PFSK-1 (cell line): Measurements from ENCODE around the gene OR1F1.

Experiments
- FOXP2 ChIP-seq: optimal IDR thresholded peaks from 2 replicates; pipeline ENCODE3; 2011; ENCODE audit warnings: borderline replicate concordance, control low read depth, inconsistent platforms; ENCODE audit not compliant: insufficient read depth; ENCODE audit errors: extremely low read length, extremely low read depth
- POLR2AphosphoS5 ChIP-seq: IDR thresholded peaks from 2 replicates; pipeline ENCODE4 v1.6.1; 2012; ENCODE audit warnings: low read depth, mild to moderate bottlenecking, control low read depth, low read length, moderate library complexity
- REST ChIP-seq, 2 experiments: IDR thresholded peaks; 2 replicates each; pipeline versions ENCODE4 v1.6.1 to v1.8.0; 2011 to 2012; ENCODE audit warnings: low read depth in 2 of 2, low read length in 2 of 2, control low read depth in 1 of 2, inconsistent platforms in 1 of 2, mild to moderate bottlenecking in 1 of 2, moderate library complexity in 1 of 2; ENCODE audit not compliant: insufficient read depth in 1 of 2
- SIN3A ChIP-seq: IDR thresholded peaks from 2 replicates; pipeline ENCODE4 v1.6.1; 2012; ENCODE audit warnings: mild to moderate bottlenecking, low read length, moderate library complexity, borderline replicate concordance; ENCODE audit not compliant: insufficient read depth
- TAF1 ChIP-seq: IDR thresholded peaks from 2 replicates; pipeline ENCODE4 v1.6.1; 2012; ENCODE audit warnings: low read length, control low read depth, borderline replicate concordance; ENCODE audit not compliant: insufficient read depth

The OR1F1 gene

DNA sequence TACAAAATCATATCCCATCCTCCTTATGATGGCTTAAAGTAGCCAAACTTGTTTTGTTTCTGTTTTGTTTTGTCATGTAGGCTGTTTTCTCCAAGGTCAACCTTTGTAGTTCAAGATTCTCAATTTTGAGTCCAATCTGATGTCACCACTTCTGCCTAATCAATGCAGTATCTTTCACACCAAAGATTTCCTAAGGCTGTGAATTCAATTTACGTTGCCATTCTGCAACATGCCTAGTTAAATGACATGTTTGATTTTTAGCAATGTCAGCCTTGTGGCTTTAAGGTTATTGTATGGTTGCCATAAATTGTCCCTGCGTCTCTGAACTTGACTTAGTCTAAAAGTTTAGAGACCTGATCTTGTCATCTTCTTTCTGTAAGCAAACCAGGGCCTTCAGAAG is 32.8 kb upstream of the OR1F1 start:
- TF ChIP-seq REST (IDR thresholded peaks at IDR 0.05; ENCODE audit: insufficient read depth in 1 of 2, low read depth in 2 of 2, low read length in 2 of 2) (no peak), SIN3A (no peak), POLR2AphosphoS5 (no peak), TAF1 (no peak), FOXP2 (no peak)

- TF ChIP-seq SIN3A (no peak), TAF1 (no peak), POLR2AphosphoS5 (no peak), REST (IDR thresholded peaks at IDR 0.05; ENCODE audit: insufficient read depth in 1 of 2, low read depth in 2 of 2, low read length in 2 of 2) (no peak), FOXP2 (no peak)
These were observed 32.0 kb upstream of the OR1F1 start for GRCh38 chr16:3155972-3156371.

- TF ChIP-seq POLR2AphosphoS5 (no peak), SIN3A (peak; percentile 38; the same call in 1 of the 2 replicates)
These were observed 30.6 kb upstream of the OR1F1 start for GRCh38 chr16:3157229-3158025.

DNA sequence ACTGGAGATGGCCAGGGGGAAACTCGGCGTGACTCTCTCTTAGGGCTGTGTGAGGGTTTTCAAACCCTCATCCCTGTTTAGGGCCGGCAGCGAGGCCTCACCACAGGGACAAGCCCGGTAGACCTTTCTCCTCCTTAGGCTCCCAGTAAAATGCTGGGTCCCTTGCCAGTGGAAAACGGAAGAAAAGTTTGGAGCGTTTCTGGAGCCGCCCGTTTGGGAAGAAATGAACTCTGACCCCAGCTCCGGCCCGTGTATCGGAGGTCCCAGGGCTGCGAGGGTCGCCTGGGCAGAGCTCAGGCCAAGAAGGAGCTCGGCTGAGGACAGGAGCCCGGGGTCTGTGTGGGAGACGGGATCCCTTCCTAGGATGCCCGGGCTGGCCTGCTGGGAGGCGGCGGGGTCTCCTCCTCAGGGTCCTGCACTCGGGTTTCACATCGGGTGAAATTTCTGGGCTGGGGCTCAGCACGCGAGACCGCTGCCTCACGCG is 29.9 kb upstream of the OR1F1 start:
- TF ChIP-seq POLR2AphosphoS5 (no peak), SIN3A (no peak), TAF1 (no peak), REST (IDR thresholded peaks at IDR 0.05; ENCODE audit: insufficient read depth in 1 of 2, low read depth in 2 of 2, low read length in 2 of 2) (no peak), FOXP2 (no peak)

GRCh38 chr16:3158510-3159314 is 29.3 kb upstream of the OR1F1 start:
- TF ChIP-seq TAF1, result no peak
- TF ChIP-seq FOXP2, result no peak
- no peak for TF ChIP-seq REST (IDR thresholded peaks at IDR 0.05; ENCODE audit: insufficient read depth in 1 of 2, low read depth in 2 of 2, low read length in 2 of 2)
- TF ChIP-seq SIN3A, result no peak
- TF ChIP-seq POLR2AphosphoS5, result no peak
